GM19025 (cell line): Measurements from ENCODE around the gene ZBTB32.

Source experiments
- ATAC-seq: cut with Tn5 transposase; IDR thresholded peaks from one replicate; pipeline ENCODE4 v1.9.1; 2021; ENCODE audit warnings: mild to moderate bottlenecking, low read depth, moderate library complexity; ENCODE audit not compliant: unreplicated experiment

ZBTB32 gene

DNA sequence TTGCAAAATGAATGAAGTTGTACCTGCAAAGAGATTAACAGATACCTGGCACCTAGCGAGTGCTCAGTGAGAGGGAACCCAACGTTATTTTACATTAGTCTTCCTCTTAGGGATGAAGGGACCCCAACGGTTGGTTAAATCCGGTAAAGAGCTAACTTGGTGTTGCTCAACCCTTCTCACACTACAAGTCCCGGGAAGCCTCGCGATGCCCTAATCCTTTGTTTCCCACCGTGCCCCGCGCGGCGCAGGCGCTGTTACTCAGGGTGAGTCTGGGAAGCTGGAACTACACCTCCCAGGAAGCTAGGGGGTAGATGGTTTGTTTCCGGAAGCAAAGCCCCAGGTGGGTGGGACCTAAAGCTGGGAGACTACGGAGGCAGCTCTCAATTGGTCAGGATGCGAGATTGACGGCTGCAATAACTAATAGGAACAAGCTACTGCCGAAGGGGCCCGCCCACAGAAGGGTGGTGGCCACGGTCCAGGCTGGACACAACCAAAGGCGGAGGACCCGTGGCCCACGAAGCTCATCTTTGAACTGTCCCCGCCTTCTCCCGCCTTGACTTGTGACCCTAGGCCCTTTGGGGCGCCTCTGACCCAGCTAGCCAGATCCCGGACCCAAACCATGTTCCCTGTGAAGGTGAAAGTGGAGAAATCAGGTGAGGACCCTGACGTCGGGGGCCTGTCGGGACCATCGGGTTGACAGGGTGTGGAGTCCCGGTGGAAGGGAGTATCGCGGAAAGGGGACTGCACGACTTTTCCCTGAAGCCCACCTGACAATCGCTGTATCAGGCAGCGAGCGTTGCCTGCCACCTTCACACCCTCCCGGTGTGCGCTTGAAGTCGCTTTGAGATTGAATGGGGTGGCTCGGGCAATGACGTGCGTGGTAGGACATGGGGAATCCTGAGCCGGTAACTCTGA, 44.0 kb downstream of the ZBTB32 start, which contains the start of gene LIN37:
Gene LIN37 (plus strand): TSS at position 471 of the 915 bp plus-strand sequence. CDS start 149 bp downstream, at position 620.
- peak; percentile 72 for ATAC-seq

GRCh38 chr19:35750167-35750566, 45.8 kb downstream of the ZBTB32 start:
- no peak for ATAC-seq

DNA sequence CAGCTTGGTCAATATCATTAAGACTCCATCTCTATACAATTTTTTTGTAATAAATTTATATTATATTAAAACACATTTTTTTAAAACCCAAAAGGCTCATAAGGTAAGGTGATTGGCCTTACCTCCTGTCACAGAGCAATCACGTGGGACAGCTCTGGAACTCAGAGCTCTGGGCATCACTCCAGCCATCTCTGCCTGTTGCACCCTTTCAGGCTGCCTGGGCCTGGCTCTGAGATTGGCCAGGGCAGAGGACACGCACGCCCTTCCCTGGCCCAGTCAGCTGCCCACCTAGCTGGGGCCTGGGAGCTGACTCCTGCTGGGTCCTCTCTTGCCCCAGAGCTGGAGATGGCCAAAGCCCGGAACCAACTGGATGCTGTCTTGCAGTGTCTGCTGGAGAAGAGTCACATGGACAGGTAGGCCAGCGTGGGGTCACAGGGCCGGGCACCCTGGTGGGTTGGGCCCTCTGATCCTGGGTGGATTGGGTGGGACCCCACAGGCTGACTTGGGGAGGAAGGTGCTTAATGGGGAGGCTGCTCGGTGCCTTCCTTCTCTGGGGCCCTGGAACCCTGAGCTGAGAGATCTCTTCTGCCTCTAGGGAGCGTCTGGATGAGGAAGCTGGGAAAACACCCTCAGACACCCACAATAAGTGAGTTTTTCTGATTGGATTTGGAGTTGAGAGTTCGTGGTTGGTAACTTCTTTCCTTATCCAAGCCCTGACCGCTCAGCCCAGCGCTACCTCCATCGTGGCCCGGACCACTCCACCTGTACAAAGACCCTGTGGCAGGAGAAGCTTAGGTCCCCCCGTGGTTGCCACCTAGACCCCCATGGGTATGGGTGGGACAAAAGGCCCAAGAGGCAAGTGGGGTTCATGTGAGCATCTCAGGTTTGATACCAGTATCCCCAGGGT, 47.7 kb downstream of the ZBTB32 start:
- ATAC-seq: no peak

DNA sequence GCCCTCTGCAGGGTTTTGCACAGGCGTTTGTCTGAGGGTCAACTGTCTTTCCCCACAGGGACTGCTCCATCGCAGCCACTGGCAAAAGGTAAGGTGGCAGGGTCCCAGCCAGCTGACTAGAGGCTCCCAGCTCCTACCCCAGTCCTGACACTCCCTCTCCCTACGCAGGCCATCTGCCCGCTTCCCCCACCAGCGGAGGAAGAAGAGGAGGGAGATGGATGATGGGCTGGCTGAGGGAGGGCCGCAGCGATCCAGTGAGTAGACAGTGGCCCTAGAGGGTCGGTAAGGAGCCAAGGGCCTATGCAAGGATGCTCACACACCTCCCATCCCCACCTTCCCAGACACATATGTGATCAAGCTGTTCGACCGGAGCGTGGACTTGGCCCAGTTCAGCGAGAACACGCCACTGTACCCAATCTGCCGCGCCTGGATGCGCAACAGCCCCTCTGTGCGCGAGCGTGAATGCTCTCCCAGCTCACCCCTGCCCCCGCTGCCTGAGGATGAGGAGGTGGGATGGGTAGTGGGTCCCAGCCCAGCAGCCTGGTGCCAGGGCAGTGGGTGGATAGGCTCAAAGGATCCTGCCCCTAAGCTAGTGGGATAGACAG, 48.5 kb downstream of the ZBTB32 start:
- no peak for ATAC-seq

GRCh38 chr19:35753634-35754369, 49.4 kb downstream of the ZBTB32 start:
- no peak for ATAC-seq

DNA sequence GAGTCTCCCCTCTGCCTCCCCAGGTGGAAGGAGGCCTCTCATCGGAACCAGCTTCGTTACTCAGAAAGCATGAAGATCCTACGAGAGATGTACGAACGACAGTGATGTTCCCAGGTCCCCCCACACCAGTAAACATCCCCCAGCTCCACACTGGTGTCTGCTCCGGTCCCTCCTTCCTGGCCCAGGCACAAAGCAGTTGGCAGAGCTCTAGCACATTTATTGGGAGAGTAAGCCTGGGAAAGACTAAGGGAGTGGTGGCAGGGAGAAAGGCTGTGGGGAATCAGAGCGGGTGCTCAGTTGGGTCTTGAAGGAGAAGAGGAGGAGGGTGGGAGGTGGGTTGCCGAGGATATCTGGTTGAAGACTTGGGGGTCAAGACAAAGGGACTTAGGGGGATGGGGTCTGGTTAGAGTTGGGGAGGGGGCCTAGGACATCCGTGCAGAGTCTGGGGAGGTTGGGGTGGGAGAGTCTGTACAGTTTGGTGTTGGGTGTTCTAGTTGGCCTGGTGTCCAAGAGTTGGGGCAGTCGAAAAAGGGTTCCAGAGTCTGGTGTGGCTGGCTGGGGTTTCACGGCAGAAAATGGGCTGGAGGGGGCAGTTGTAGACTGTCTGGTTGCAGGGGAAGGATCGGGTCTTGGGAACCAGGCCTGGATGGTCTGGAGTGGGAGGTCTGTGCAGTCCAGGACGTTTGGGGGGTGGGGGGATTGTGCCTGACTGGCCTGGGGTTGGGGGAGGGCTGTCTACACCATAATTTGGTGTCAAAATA, 50.2 kb downstream of the ZBTB32 start:
- no peak for ATAC-seq

DNA sequence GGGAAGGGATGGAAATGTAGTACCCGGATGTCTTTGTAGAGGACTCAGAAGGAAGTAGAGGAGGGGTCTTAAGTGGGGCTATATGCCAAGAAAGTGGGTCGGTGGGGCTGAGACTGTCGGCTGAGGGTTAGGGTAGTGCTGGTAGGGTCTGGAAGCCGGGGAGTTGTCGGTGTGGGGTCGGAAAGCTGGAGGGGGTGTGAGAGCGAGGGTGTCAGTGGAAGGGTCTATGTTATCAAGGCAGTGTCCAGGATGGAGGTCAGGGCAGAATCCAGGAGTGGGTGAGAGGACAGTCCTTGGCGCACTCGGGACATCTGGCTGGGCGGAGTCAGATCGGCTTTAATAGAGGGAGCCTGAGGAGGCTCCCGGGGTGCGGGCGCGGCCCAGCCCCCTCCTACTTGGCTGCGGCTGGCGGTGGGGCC, 50.8 kb downstream of the ZBTB32 start:
- ATAC-seq: no peak

DNA sequence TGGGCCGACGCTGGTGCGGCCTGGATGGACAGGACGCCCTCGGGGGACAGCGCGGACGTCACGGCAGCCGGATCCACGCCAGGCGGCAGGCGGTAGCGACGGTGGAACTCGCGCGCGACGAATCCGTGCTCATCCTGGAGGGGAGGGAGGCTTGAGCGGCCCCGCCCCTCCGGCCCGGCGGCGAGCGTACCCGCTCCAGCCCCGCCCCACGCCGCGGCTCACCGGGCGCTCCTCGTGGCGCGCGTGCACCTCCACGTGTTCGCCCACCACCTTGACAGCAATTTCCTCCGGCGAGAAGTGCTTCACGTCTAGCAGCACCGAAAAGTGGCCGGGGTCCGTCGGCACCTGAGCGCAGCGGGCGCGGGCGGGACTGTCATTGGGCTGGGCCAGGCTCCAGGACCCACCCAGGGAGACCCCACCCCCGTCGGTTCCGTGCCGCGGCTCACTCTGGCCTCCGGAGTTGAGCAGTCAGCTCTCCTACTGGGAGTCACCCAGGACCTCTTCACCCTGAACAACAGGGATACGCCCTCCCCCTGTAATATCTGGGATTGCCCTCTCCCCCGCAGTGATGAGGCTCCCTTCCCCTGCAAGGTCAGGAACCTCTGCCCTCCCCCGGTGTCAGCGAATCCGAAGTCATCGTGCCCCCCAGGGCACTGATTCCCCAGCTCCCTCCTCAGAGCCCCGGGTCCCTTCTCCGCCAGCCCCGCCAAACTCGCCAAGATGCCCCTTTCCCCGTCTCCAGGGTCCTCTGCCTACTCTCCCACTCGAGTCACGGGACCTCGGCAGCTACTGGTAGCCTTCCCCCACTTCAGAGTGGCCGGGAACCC, 51.4 kb downstream of the ZBTB32 start:
- no peak for ATAC-seq

GRCh38 chr19:35756377-35757230, 52.2 kb downstream of the ZBTB32 start, which contains the start of gene HSPB6:
HSPB6 (minus strand) TSS chr19:35757029; CDS start chr19:35757008, 21 bp downstream.
- ATAC-seq: no peak

- no peak for ATAC-seq
These were observed 52.9 kb downstream of the ZBTB32 start for GRCh38 chr19:35757231-35757748.

DNA sequence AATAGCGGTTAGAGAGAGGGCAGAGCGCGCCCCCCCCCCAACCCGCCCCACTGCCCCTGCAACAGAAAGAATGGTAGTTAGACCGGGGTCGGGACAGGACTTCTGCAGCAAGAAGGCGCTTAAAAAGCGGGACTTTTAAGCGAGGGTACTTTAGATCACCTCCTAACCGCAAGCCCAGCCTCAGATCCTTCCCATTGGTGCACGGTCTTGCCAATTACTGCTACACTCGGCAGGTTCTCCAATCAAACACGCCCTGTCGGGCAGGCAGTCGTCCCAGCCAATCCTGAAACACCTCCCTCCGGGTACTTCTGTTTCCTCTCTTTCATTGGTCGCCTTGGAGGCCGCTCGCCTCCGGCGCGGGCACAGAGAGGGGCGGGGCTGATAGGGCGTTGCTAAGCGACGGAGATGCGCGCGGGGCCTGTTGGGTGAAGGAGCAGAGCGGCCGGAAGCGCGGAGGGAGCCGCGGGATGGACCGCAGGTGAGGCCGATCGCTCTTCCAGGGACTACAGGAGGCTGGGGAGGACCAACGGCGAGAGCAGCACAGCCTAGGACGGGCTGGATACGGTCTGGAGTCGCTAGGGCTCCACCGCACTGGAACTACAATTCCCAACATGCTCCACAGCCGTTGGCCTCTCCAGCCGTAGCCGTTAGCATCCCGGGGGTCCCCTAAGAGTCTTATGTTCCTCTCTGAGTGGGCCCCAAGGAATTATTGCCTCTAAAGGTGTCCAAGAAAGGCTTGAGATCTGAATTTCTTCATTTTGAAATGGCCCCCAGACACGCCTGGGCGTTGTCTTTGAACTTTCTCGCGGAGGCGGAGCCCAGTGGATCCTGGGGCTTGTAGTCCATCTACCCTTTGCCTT, 53.6 kb downstream of the ZBTB32 start, which contains the start of gene PROSER3:
Gene PROSER3 (plus strand): TSS at position 428 of the 860 bp plus-strand sequence. CDS start 40 bp downstream, at position 468.
- ATAC-seq: peak; percentile 93

DNA sequence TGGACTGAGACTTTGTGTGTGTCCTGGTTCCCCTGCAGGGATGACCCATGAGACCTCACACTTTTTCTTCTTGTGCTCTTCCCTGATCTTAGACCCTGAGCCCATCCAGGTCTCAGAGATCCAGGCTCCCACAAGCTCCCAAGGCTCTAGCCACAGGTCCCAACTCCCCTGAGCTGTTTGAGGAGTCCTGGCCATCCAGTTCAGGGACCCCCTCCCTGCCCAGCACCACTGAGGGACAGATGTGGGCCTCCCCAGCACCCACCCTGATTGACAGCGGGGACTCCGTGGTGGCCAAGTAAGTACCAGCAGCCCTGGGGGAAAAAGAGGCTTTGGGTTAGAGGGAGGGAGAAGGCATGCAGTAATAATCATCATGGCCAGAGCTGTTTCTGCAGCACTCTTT, 55.3 kb downstream of the ZBTB32 start:
- ATAC-seq: no peak

- no peak for ATAC-seq
These were observed 56.5 kb downstream of the ZBTB32 start for GRCh38 chr19:35760711-35761349.

DNA sequence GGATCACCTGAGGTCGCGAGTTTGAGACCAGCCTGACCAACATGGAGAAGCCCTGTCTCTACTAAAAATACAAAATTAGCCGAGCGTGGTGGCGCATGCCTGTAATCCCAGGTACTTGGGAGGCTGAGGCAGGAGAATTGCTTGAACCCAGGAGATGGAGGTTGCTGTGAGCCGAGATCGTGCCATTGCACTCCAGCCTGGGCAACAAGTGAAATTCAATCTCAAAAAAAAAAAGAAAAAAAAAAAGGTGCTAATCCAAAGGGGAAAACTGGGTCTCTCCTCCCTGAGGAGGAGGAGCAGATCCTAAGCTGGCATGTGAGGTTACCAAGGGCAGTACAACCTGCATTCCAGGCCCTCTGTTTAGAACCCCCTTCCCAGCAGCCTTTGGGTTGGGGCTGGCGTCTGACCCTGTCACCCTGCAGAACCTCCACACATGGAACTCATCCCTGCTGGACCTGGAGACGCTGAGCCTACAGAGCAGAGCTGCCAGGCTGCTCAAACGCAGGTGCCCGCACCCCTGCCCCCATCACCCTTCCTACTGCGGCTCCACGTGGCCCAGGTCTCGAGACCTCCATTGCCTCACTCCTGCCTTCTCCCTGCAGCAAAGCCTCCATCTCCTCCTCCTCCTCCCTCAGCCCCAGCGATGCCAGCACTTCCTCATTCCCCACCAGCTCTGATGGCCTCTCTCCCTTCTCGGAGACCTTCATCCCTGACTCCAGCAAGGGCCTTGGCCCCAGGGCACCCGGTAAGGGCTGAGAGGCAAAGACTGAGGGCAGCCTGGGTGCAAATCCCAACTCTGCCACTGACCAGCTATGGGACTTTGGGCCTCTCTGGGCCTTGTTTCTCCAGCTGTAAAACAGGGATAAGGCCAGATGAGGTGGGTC, 60.3 kb downstream of the ZBTB32 start:
- no peak for ATAC-seq
